ENCODE results near the gene RILPL1.
"Not testable (repeated sequence)": the region's sequence is repeated elsewhere in the genome, so short reads cannot be mapped to it uniquely, and the experiment has no call there.

RILPL1 gene

GRCh38 chr12:123494124-123494851 is 39.2 kb downstream of the RILPL1 start:
- DNase-seq (ENCODE audit: low spot score): no peak

- DNase-seq (ENCODE audit: low spot score): not testable (repeated sequence)
Measured at GRCh38 chr12:123492339-123493039, 41.0 kb downstream of the RILPL1 start.

GRCh38 chr12:123491481-123491880 is 42.0 kb downstream of the RILPL1 start:
- DNase-seq (ENCODE audit: low spot score): no peak

GRCh38 chr12:123491056-123491455 is 42.5 kb downstream of the RILPL1 start:
- no peak for DNase-seq (ENCODE audit: low spot score)

GRCh38 chr12:123490089-123490488 is 43.4 kb downstream of the RILPL1 start:
- DNase-seq (ENCODE audit: low spot score): no peak

- no peak for DNase-seq (ENCODE audit: low spot score)
Measured at GRCh38 chr12:123489580-123489979, 43.9 kb downstream of the RILPL1 start.

- no peak for DNase-seq (ENCODE audit: low spot score)
Measured at GRCh38 chr12:123488539-123489230, 44.8 kb downstream of the RILPL1 start.

- no peak for DNase-seq (ENCODE audit: low spot score)
Measured at GRCh38 chr12:123487428-123487827, 46.1 kb downstream of the RILPL1 start.

- no peak for DNase-seq (ENCODE audit: low spot score)
Measured at GRCh38 chr12:123485756-123486155, 47.8 kb downstream of the RILPL1 start.

GRCh38 chr12:123483602-123484248 is 49.8 kb downstream of the RILPL1 start:
- DNase-seq (ENCODE audit: low spot score): no peak

- no peak for DNase-seq (ENCODE audit: low spot score)
Measured at GRCh38 chr12:123482876-123483275, 50.6 kb downstream of the RILPL1 start.

GRCh38 chr12:123481251-123481650 is 52.3 kb downstream of the RILPL1 start:
- DNase-seq (ENCODE audit: low spot score): not testable (repeated sequence)

- no peak for DNase-seq (ENCODE audit: low spot score)
Measured at GRCh38 chr12:123479442-123480180, 53.9 kb downstream of the RILPL1 start.

GRCh38 chr12:123478762-123479161 is 54.8 kb downstream of the RILPL1 start:
- no peak for DNase-seq (ENCODE audit: low spot score)

- DNase-seq (ENCODE audit: low spot score): no peak
Measured at GRCh38 chr12:123478069-123478468, 55.5 kb downstream of the RILPL1 start.

GRCh38 chr12:123475246-123475703 is 58.2 kb downstream of the RILPL1 start:
- DNase-seq (ENCODE audit: low spot score): no peak

GRCh38 chr12:123474485-123475245 is 58.9 kb downstream of the RILPL1 start:
- no peak for DNase-seq (ENCODE audit: low spot score)

- no peak for DNase-seq (ENCODE audit: low spot score)
Measured at GRCh38 chr12:123472438-123472849, 61.1 kb downstream of the RILPL1 start.

- DNase-seq (ENCODE audit: low spot score): no peak
Measured at GRCh38 chr12:123471374-123472068, 62.0 kb downstream of the RILPL1 start.

- no peak for DNase-seq (ENCODE audit: low spot score)
Measured at GRCh38 chr12:123469978-123470377, 63.5 kb downstream of the RILPL1 start.

All from SW480 (cell line).